ENCODE measurements around the gene TRAF2.

DNA sequence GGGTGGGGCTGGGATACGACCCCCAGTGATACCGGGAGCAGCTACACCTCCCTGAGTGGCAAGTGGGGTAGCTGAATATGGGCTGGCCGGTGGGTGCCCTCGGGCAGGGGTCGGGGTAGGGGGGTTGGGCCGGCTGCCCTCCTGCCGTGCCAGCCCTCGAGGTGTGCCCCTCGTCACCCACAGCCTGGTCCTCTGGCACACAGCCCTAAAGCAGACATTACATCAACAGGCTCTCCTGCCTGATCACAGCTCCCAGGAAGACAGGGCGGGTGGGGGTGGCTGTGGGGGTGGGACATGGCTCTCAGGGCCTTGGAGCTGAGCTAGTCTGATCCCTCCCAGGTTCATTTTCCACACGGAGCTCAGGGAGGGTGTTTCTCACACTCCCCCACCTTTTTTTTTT, 35.0 kb downstream of the TRAF2 start:
- TF ChIP-seq CTCF (IDR thresholded peaks at IDR 0.05; ENCODE audit: low read depth, low read length), result no peak
- TF ChIP-seq EZH2phosphoT487 (IDR thresholded peaks at IDR 0.05; ENCODE audit: low read depth), result no peak
